SU-DHL-6 (cell line): ENCODE results near the gene DENND1B.

ENCODE experiments used
- CTCF ChIP-seq: fragments of 200-600 bp; sonication (generic); IDR thresholded peaks from one replicate; pipeline ENCODE4 v1.5.1; 2017; ENCODE audit warnings: antibody characterized with exemption, mild to moderate bottlenecking, low read length, moderate library complexity; ENCODE audit not compliant: insufficient read depth, poor library complexity, severe bottlenecking
- EZH2phosphoT487 ChIP-seq: fragments of 200-600 bp; sonication (generic), shearing (Covaris generic); conservative IDR thresholded peaks from 2 replicates; pipeline ENCODE4 v1.6.1; 2018; ENCODE audit warnings: mild to moderate bottlenecking, antibody characterized with exemption, low read length, moderate library complexity, mixed read lengths

GRCh38 chr1:197621761-197622160, 153.5 kb downstream of the DENND1B start:
- no peak for TF ChIP-seq CTCF
- no peak for TF ChIP-seq EZH2phosphoT487
